Activated effector memory CD4-positive, alpha-beta T cell treated with Interleukin-2 at 50 U/mL for 16 hours (primary cell): ENCODE measurements around the gene PPP3CA.

Experiments
- DNase-seq: peaks from one replicate; pipeline ENCODE4 v3.0.0-alpha.2; 2020

Gene PPP3CA

GRCh38 chr4:101347267-101347556 is at the start of gene PPP3CA:
PPP3CA (minus strand) TSS chr4:101347526.
- DNase-seq = no peak

- DNase-seq = no peak
These were observed 45.9 kb upstream of the PPP3CA start for GRCh38 chr4:101393256-101393655.

- DNase-seq = no peak
These were observed 23.4 kb upstream of the PPP3CA start for GRCh38 chr4:101370663-101371210.

GRCh38 chr4:101367201-101367600 is 19.9 kb upstream of the PPP3CA start:
- DNase-seq = no peak

- DNase-seq = no peak
These were observed 19.0 kb upstream of the PPP3CA start for GRCh38 chr4:101366331-101366730.

- no peak for DNase-seq
These were observed 10.4 kb upstream of the PPP3CA start for GRCh38 chr4:101357751-101358150.

GRCh38 chr4:101356928-101357327 is 9.6 kb upstream of the PPP3CA start:
- DNase-seq = no peak

- DNase-seq = no peak
These were observed 8.7 kb upstream of the PPP3CA start for GRCh38 chr4:101355767-101356702.

GRCh38 chr4:101355246-101355645 is 7.9 kb upstream of the PPP3CA start:
- DNase-seq = no peak

- DNase-seq = no peak
These were observed 2.4 kb upstream of the PPP3CA start for GRCh38 chr4:101349801-101350064.

- DNase-seq = no peak
These were observed 1.9 kb upstream of the PPP3CA start for GRCh38 chr4:101348995-101349800.

GRCh38 chr4:101348367-101348827 is 1.1 kb upstream of the PPP3CA start:
- peak; percentile 4 for DNase-seq

GRCh38 chr4:101347557-101348366 is 436 bp upstream of the PPP3CA start:
- DNase-seq = peak; percentile 100

- peak; percentile 54 for DNase-seq
These were observed 717 bp downstream of the PPP3CA start for GRCh38 chr4:101346351-101347266.

GRCh38 chr4:101345596-101346350 is 1.6 kb downstream of the PPP3CA start:
- DNase-seq = peak; percentile 45

GRCh38 chr4:101345271-101345595 is 2.1 kb downstream of the PPP3CA start:
- DNase-seq = no peak

- DNase-seq = no peak
These were observed 8.0 kb downstream of the PPP3CA start for GRCh38 chr4:101339332-101339731.

GRCh38 chr4:101337688-101338087 is 9.6 kb downstream of the PPP3CA start:
- no peak for DNase-seq

- no peak for DNase-seq
These were observed 12.3 kb downstream of the PPP3CA start for GRCh38 chr4:101334963-101335572.

GRCh38 chr4:101332424-101332823 is 14.9 kb downstream of the PPP3CA start:
- no peak for DNase-seq

- no peak for DNase-seq
These were observed 16.3 kb downstream of the PPP3CA start for GRCh38 chr4:101331017-101331416.
